NCI-H446 (cell line): ENCODE measurements around the gene SMIM26.
"Not testable (repeated sequence)": the region's sequence is repeated elsewhere in the genome, so short reads cannot be mapped to it uniquely, and the experiment has no call there.

ENCODE experiments used
- DNase-seq, 2 experiments: peaks; one replicate each; lab custom pipeline; 2025; lab: John Stamatoyannopoulos, UW

SMIM26 gene, protein sequence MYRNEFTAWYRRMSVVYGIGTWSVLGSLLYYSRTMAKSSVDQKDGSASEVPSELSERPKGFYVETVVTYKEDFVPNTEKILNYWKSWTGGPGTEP

DNA sequence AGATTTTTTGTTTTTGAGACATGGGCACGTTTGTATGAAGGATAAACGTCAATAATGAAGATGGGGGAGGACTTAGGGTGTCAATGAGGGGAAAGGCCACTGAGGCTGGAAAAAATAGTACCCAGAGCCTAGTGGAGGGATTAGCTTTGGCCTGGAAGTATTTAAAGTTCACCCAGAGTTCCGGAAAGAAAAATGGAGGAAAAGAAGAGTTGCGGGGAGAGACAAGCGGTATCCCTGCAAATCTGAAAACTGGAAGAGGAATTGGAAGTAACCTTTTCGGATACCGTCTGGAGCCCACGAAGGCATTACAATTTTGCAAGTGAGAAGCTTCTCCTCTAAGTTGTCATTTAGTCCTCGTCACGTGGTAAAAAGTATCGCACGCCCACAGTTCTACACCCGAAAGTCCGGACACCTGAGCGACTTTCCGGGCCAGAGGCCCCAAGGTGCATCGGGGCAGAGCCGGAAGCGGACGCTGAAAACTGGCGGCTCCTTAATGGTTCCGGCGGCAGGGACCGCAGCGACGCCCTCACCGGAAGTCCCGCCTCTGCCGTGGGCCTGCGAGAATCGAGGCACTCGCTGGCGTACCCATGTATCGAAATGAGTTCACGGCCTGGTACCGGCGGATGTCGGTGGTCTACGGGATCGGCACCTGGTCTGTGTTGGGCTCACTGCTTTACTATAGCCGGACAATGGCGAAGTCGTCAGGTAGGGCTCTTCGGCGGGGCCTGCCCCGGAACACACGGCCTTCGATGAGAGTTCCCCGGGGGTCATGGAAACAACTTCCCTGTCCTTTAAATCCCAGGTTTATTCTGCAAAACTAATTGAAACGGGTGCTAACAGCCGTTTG lies at the start of gene SMIM26:
TSS of gene SMIM26 (plus strand) at position 541 of the 847 bp plus-strand sequence. CDS start at position 588, 47 bp downstream.
- peak; percentile 80 to 93 for DNase-seq

DNA sequence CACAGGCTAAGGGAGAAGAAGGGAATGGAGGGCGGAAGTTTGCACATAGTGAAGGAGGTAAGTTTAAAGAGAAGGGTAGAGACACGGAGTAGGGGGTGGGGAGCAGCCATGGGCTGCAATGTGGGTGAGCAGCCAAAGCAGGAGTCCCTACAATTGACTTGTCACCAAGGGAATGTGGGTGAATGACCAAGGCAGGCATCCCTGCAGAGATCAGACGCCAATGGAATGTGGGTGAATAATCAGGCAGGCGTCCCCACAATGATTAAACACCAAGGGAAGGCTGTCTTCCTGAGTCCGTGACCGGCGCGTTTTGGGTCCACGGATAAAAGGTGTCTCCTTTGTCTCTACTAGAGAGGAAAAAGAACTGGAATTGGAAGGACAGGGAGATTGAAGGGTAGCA lies 45.2 kb upstream of the SMIM26 start:
- not testable (repeated sequence) for DNase-seq

GRCh38 chr20:18523066-18523465 lies 44.2 kb upstream of the SMIM26 start:
- no peak for DNase-seq

- DNase-seq: no peak
These were observed 42.6 kb upstream of the SMIM26 start for GRCh38 chr20:18524646-18525045.

- DNase-seq: not testable (repeated sequence)
These were observed 40.5 kb upstream of the SMIM26 start for GRCh38 chr20:18526761-18527160.

DNA sequence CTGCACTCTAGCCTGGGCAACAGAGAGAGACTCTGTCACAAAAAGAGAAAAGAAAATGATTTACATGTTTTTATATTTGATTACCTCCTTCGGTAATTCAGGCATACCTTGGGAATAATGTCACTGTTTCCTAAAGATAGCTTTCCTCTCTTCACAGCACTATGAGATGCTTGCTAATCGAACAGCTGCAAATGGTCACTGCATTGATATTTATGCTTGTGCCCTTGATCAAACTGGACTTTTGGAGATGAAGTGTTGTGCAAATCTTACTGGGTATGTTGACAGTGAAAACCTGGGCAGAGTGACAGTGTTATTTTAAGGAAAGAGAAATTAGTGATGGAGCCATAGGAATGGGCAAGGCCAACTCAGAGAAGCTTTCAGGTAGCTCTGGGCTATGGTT lies 39.9 kb upstream of the SMIM26 start:
- no peak for DNase-seq

DNA sequence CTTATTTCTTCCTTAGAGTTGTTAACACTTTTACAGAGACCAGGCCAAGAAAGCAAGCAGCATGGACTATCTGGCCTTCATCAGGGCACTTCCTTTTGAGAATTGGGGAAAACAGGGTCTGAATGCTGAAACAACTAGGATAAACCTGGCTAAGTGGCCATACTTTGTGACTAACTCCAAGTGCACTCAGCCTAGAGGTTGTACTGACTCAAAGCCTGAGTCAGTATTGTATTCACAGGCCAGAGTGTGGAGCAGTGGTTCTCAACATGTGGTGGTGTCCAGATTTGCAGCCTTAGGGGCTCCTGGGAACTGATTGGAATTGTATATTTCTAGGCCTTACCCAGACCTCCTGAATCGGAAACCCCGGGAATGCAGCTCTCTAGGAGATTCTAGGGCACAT lies 39.4 kb upstream of the SMIM26 start:
- DNase-seq: no peak

DNA sequence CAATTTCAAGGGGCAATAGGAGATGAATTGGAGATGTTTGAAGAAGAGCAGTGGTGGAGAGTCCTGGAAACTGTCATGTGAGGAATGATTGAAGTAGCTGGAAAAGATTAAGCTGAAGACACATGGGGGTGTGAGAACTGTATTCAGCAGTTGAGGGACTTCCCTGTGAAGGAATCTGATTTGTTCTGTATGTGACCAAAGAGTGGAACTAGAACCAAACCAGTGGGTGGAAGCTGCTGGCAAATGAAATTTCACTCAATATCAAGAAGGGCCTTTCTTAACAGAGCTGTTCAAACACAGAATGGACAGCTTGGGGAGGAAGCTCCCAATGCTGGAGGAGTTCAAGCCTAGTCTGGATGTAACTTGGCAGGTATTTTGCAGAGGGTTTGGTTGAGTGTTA lies 38.2 kb upstream of the SMIM26 start:
- DNase-seq: no peak

GRCh38 chr20:18532626-18533025 lies 34.6 kb upstream of the SMIM26 start:
- DNase-seq: no peak

- DNase-seq: no peak
These were observed 33.7 kb upstream of the SMIM26 start for GRCh38 chr20:18533491-18533890.

DNA sequence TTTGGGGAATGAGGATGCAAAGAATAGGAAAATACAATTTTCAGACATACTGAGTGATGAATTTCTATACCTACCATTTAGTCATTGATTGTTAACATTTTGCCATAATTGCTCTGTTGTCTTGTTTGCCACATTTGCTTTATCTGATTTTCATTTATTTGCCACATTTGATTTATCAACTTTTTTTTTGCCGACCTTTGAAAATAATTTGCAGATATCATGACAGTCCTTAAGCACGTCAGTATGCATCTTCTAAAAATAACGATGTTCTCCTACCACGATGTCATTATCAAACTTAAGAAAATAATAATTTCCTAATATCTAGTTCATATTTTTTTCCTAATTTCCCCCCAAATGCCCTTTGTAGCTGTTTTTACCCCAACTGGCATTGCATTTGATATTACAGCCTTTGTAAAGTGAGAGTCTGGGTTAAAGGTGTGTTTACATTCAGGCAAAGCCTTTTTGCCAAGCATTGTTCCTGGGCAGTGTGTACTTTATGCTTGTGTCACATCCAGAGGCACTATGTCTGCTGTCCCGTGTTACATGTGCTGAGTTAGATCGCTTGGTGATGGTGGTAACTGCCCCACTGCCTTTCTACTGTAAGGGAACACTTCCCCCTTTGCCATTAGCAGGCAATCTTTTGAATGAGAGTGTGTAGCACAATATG lies 33.1 kb upstream of the SMIM26 start:
- DNase-seq: no peak

GRCh38 chr20:18537651-18538050 lies 29.6 kb upstream of the SMIM26 start:
- DNase-seq: no peak

DNA sequence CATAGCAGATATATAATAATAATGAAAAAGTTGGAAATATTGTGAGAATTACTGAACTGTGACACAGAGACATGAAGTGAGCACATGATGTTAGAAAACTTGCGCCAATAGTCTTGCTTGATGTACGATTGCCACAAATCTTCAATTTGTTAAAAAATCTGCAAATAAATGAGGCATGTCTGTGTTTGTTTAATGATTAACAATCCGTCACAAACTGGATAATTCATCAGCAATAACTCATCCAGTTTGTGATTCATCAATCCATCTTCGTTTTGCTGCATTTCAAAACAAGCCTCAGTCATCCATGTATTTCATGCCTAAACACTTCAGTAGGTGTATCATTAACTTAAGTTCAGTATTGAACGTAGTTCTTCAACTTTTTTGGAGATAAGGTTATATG lies 25.5 kb upstream of the SMIM26 start:
- no peak for DNase-seq

- no peak for DNase-seq
These were observed 24.0 kb upstream of the SMIM26 start for GRCh38 chr20:18543216-18543615.

GRCh38 chr20:18543932-18544331 lies 23.3 kb upstream of the SMIM26 start:
- DNase-seq: peak; percentile 78 to 89

GRCh38 chr20:18545566-18545965 lies 21.7 kb upstream of the SMIM26 start:
- DNase-seq: no peak

- DNase-seq: no peak
These were observed 18.8 kb upstream of the SMIM26 start for GRCh38 chr20:18548465-18548864.

DNA sequence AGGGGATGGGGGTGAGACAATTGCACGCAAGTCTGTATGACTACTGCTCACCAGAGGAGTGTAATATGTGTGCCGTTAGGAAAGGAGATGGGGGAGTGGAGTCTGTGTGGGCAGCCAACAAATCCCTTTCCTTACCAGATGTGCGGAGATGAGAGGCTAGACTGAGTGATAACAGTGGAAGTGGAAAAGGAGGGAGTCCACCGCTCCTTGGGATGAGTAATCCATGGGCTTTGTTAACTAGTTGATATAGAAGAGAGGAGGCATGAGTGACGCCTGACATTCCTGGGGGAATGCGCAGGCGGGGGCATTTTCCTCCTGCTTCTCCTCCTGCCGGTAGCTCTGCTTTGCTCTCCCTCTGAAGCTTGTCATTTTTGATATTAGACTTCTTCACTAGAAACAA lies 13.5 kb upstream of the SMIM26 start:
- DNase-seq: no peak

GRCh38 chr20:18567739-18568091 lies 483 bp downstream of the SMIM26 start:
- DNase-seq: no peak

GRCh38 chr20:18571009-18571408 lies 3.8 kb downstream of the SMIM26 start:
- DNase-seq: no peak

- no peak for DNase-seq
These were observed 4.3 kb downstream of the SMIM26 start for GRCh38 chr20:18571578-18571977.

- DNase-seq: no peak
These were observed 10.7 kb downstream of the SMIM26 start for GRCh38 chr20:18577942-18578341.

DNA sequence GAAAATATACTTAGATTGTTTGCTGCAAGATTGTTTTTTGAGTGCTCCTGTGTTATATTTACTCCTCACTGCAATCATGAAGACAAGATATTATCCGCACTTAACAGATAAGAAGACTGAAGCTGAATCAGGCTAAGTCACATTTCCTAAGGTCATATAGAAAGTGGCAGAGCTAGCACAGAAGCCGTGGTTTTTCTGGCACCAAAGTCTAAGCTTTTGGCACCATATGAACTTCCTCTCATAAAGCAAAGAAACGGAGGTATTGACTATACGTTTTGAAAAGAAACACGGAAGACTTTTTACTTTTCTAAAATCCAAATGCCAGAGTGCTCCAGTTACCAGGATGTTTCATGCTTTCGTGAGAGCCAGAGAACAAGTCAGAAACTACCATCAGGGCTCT lies 11.3 kb downstream of the SMIM26 start:
- DNase-seq: no peak
